Mammary epithelial cell (primary cell): ENCODE data around the gene GZMB.

Experiments used
- EZH2 ChIP-seq: IDR thresholded peaks from 2 replicates; pipeline ENCODE4 v1.6.1; 2012; ENCODE audit warnings: low read length, inconsistent platforms, borderline replicate concordance
- TF ChIP-seq, protein P1 (sequence below), 2 donors: IDR thresholded peaks in 1 of 2; conservative IDR thresholded peaks in 1 of 2; 2 replicates each; pipeline ENCODE4 v1.5.1; 2011 to 2012; ENCODE audit warnings: inconsistent platforms in 2 of 2, low read length in 2 of 2, mild to moderate bottlenecking in 2 of 2, control low read depth in 1 of 2, low read depth in 1 of 2; ENCODE audit not compliant: insufficient read depth in 1 of 2; ENCODE audit errors: extremely low read depth in 1 of 2

DNA sequence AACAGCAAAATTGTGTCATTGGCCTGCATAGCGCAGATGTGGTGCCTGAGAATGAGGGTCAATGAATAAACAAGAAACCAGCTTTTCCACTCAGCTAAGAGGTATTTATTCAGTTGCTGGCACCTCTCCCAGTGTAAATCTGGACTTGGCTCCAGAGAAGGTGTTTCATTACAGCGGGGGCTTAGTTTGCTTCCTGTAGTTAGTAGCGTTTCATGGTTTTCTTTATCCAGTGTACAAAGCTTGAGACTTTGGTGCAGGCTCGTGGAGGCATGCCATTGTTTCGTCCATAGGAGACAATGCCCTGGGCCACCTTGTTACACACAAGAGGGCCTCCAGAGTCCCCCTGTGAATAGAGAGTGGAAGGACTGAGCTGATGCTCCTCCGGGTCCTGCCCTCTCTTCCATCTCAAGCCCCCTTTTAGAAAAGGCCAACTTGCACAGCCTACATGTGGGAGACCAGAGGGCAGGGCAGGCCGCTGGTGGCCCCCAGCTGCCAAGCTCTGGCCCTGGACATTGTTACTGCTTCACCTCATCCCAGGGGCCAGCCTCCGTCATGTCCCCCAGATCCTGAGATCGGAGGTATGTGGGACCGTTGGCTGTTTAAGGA lies 3.0 kb downstream of the GZMB start:
- TF ChIP-seq, protein P1, sequence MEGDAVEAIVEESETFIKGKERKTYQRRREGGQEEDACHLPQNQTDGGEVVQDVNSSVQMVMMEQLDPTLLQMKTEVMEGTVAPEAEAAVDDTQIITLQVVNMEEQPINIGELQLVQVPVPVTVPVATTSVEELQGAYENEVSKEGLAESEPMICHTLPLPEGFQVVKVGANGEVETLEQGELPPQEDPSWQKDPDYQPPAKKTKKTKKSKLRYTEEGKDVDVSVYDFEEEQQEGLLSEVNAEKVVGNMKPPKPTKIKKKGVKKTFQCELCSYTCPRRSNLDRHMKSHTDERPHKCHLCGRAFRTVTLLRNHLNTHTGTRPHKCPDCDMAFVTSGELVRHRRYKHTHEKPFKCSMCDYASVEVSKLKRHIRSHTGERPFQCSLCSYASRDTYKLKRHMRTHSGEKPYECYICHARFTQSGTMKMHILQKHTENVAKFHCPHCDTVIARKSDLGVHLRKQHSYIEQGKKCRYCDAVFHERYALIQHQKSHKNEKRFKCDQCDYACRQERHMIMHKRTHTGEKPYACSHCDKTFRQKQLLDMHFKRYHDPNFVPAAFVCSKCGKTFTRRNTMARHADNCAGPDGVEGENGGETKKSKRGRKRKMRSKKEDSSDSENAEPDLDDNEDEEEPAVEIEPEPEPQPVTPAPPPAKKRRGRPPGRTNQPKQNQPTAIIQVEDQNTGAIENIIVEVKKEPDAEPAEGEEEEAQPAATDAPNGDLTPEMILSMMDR (conservative IDR thresholded peaks at IDR 0.05 in 1 of 2, IDR thresholded peaks at IDR 0.05 in 1 of 2; ENCODE audit: extremely low read depth in 1 of 2, insufficient read depth in 1 of 2, low read depth in 1 of 2, low read length in 2 of 2) = no peak
- TF ChIP-seq EZH2 = no peak
